AG04450 (cell line): ENCODE measurements around the gene SIGLEC12. TPM values are rescaled to one million over a fixed set of nuclear protein-coding genes. Genes with fewer than 3 reads are reported as not detected.

ENCODE experiments used
- CTCF ChIA-PET: fragments of 300-600, 350-600 bp; formaldehyde crosslinking; extraction: SDS; loops from one replicate; lab custom pipeline; 2022; ENCODE audit warnings: antibody characterized with exemption, inconsistent platforms; lab: Charles Lee
- POLR2A ChIA-PET: fragments of 350-600 bp; formaldehyde crosslinking; extraction: SDS; loops from one replicate; lab custom pipeline; 2021; ENCODE audit warnings: antibody characterized with exemption, inconsistent platforms; lab: Yijun Ruan, JAX
- DNase-seq: peaks from one replicate; pipeline ENCODE4 v3.0.0-alpha.2; 2011; ENCODE audit warnings: low read depth, low spot score
- H3K27ac ChIP-seq: one replicate; pipeline ENCODE4 v1.5.1; 2012; ENCODE audit warnings: low read depth, low read length, control low read depth
- H3K27me3 ChIP-seq: one replicate; pipeline ENCODE4 v1.6.0; 2012; ENCODE audit warnings: low read length; ENCODE audit not compliant: control insufficient read depth, insufficient read depth
- H3K4me3 ChIP-seq: 2 replicates; pipeline ENCODE4 v1.5.1; 2011; ENCODE audit warnings: mild to moderate bottlenecking, low read depth, low read length, control low read depth
- H3K9me3 ChIP-seq: 2 replicates; pipeline ENCODE4 v1.5.1; 2012; ENCODE audit warnings: low read length; ENCODE audit not compliant: control insufficient read depth, insufficient read depth
- CTCF ChIP-seq: IDR thresholded peaks from 2 replicates; pipeline ENCODE4 v1.5.1; 2011; ENCODE audit warnings: low read depth, low read length, control low read depth, inconsistent platforms
- polyA plus RNA-seq: library from polyadenylated mRNA; depleted of rRNA; stranded (reverse); fragments of >200 nt; gene quantifications from 2 replicates; pipeline ENCODE4 v1.2.3, GENCODE V29; 2011

SIGLEC12 gene
- polyA plus RNA-seq, 1 experiment, result not detected

GRCh38 chr19:51542699-51543098 lies 41.1 kb upstream of the SIGLEC12 start:
- Histone ChIP-seq H3K4me3 (no peak overlapping the region), H3K27me3 (no peaks in the 10 kb centered on the region), H3K9me3 (no peaks in the 10 kb centered on the region)

GRCh38 chr19:51541458-51542357 lies 40.1 kb upstream of the SIGLEC12 start:
- no peaks in the 10 kb centered on the region for H3K9me3 ChIP-seq
- H3K4me3 ChIP-seq, result no peak overlapping the region
- no peak for DNase-seq
- no peak for TF ChIP-seq CTCF
- POLR2A ChIA-PET, result no interaction called here
- CTCF ChIA-PET, result interaction anchor here (0.6 kb wide), 1 partner anchor 116 kb away, joined by 3 read pairs; no protein-coding TSS in a partner anchor
- H3K27ac ChIP-seq, result no peak overlapping the region
- no peaks in the 10 kb centered on the region for H3K27me3 ChIP-seq

More at GRCh38 chr19:51542699-51543098, 41.1 kb upstream of the SIGLEC12 start:
- DNase-seq, result no peak
- CTCF ChIA-PET, result no interaction called here
- POLR2A ChIA-PET, result no interaction called here
- no peak for TF ChIP-seq CTCF
- no peak overlapping the region for H3K27ac ChIP-seq

DNA sequence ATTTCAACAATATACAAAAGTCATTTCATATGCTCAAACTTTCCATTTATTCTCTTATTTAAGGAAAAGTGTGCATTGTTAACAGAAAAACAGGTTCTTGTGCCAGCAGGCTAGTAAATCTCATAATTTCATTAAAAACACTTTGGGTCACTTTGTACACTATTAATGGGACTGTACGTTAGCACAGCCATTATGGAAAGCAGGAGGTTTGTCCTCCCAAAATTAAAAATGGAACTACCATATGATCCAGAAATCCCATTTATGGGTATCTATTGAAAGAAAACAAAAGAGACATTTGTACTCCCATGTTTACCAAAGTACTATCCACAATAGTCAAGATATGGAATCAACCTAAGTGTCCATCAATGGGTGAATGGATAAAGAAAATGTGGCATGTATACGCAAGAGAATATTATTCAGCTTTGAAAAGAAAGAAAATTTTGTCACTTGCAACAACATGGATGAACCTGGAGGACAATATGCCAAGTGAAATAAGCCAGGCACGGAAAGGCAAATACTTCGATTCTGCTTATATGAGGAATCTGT lies 38.3 kb upstream of the SIGLEC12 start:
- POLR2A ChIA-PET, result no interaction called here
- CTCF ChIA-PET, result interaction anchor here (1.6 kb wide), 1 partner anchor 24 kb away, joined by 5 read pairs; no protein-coding TSS in a partner anchor
- no peak for TF ChIP-seq CTCF
- DNase-seq, result no peak
- Histone ChIP-seq H3K9me3 (no peaks in the 10 kb centered on the region), H3K27ac (no peak overlapping the region), H3K4me3 (no peak overlapping the region), H3K27me3 (no peaks in the 10 kb centered on the region)

GRCh38 chr19:51535535-51535934 lies 33.9 kb upstream of the SIGLEC12 start:
- no peaks in the 10 kb centered on the region; the same call in 1 of the 2 replicates for H3K9me3 ChIP-seq
- DNase-seq, result no peak
- ChIA-PET CTCF (interaction anchor here (0.6 to 1.5 kb wide), 3 partner anchors 20 to 113 kb away, joined by 3 to 4 read pairs (median 4); no protein-coding TSS in a partner anchor), POLR2A (no interaction called here)
- no peak overlapping the region for H3K4me3 ChIP-seq
- H3K27me3 ChIP-seq, result no peaks in the 10 kb centered on the region
- no peak overlapping the region for H3K27ac ChIP-seq
- TF ChIP-seq CTCF, result no peak
